Neural progenitor cell (in vitro differentiated cells): ENCODE data around the gene TEX2.

ENCODE experiments used
- CTCF ChIP-seq: fragments of 200-600 bp; sonication (generic); IDR thresholded peaks from 2 replicates; pipeline ENCODE4 v1.5.1; 2017; ENCODE audit warnings: antibody characterized with exemption, mild to moderate bottlenecking
- EZH2 ChIP-seq: fragments of 200-600 bp; sonication (generic); IDR thresholded peaks from 2 replicates; pipeline ENCODE4 v1.6.1; 2017; ENCODE audit warnings: antibody characterized with exemption, mild to moderate bottlenecking, moderate library complexity
- EZH2phosphoT487 ChIP-seq: fragments of 200-600 bp; sonication (generic); IDR thresholded peaks from 2 replicates; pipeline ENCODE4 v1.6.1; 2017; ENCODE audit warnings: antibody characterized with exemption

DNA sequence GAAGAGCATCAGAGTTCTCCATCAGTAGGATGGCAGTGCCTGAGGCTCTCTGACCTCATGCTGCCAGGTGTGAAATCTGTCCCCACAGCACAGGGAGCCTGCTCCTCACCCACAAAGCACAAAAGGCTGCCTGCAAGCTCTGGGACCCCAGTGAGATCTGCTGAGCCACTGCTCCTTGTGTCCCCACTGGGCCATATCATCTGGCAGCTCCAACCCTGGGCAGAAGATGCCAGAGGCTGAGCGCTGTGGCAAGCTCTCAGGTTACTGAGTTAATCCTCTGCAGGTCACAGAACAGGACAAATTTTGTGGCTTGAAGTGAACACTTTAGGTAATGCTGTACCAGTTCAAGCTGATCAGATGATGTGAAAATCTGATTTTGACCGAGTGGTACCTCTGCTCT, 106.4 kb downstream of the TEX2 start:
- TF ChIP-seq CTCF (no peak), EZH2 (no peak), EZH2phosphoT487 (no peak)
